HG03039 (cell line): ENCODE results near the gene ACTR3.
"Not testable (repeated sequence)": the region's sequence is repeated elsewhere in the genome, so short reads cannot be mapped to it uniquely, and the experiment has no call there.

Experiments
- ATAC-seq: cut with Tn5 transposase; IDR thresholded peaks from one replicate; pipeline ENCODE4 v1.9.1; 2021; ENCODE audit warnings: mild to moderate bottlenecking, moderate library complexity; ENCODE audit not compliant: unreplicated experiment

ACTR3 gene

DNA sequence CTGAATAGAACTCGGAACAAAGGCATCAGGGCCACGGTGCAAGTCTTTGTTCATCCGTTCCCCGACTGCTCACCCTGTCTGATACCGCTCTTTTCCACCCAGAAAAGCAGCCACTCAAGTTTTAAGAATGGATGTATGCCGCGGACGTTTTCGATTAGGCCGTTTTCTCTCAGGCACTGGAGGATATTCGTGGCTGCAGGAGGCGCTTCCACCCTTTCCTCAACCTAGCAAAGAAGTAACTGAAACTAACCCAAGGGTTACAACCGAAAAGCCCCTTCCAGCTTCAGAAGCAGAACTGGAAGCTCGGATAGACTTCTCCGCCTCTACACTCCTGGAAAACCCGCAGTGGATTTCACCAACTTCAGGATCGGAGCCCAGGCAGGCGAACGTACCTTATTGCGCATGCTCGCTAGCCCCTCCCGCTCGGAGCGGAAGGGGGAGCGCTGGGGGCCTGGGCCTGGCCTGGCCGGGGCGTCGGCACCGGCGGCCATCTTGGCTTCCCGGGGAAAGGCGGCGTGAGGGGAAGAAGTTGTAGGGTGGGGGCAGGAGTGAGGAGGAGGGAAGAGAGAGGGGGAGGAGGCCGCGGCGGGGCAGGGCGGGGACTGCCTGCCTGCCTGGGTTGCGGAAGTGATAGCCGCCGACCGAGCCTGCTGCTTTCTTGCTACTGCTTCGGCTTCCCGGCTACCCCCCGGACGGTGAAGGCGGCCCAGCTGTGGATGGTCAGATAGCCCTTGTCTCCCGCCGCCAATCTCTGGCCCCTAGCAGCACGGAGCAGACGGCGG is at the start of gene ACTR3:
Gene ACTR3 (plus strand): TSS at position 619 of the 782 bp plus-strand sequence. CDS start 191 bp downstream, outside the sequence.
- peak; percentile 52 for ATAC-seq

DNA sequence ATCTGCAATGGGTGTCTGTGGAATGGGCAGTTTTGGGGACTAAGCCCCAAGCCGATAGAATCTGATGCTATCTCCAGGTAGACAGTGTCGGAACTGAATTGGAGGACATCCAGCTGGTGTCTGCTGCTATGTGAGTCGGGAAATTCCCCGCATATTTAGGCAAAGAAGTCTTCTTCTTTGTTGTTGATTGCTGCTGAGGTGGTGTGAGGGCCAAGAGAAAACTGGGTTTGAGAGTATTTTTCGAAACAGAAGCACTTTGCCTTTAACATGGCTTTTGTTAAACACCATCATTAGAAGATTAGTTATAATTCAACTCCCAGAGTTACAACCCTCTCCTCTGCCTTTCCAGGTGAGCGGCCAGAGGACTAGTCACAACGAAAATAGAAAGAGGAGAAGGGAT is 49.4 kb upstream of the ACTR3 start:
- no peak for ATAC-seq

DNA sequence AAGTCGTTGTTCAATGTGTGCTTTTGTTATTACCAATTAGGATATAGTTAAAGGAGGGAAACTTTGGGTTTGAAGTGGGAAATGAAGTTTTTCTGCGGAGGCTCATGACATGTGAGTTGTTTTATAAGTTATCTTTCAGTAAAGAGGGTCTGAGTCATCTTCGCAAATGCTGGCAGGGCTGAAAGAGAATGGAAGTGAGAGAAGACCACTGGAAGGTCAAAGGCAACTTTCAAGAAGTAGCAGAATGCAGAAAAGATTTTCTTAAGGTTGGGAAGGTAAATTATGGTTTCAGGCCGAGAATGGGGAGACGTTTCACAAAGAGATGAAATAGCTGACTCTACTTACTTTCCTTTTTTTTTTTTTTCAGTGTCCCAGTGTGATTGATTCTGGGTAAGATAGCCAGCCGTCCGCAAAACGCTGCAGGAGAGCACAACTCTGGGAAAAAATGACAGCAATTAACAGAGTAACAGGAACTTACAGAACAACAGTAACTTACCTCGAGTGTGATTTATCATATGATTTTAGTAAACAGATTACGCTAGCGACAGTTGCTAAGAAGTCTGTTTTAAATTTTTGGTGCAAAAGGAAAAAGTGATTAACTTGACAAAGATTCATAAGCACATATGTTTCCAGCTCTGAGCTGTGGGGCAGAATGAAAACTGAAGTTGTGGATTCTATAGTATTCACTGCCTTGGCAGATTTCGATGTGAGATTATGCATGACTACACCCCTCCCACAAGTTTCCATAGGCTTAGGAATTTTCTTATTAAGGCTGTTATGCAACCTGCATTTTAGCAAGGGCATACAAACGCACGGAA is 46.8 kb upstream of the ACTR3 start:
- no peak for ATAC-seq

DNA sequence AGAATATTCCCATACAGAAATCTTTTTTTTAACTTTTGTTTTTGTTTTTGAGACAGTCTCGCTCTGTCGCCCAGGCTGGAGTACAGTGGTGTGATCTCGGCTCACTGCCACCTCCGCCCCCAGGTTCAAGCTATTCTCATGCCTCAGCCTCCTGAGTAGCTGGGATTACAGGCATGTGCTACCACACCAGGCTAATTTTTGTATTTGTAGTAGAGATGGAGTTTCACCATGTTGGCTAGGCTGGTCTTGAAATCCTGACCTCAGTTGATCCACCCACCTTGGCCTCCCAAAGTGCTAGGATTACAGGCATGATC is 46.2 kb upstream of the ACTR3 start:
- not testable (repeated sequence) for ATAC-seq

DNA sequence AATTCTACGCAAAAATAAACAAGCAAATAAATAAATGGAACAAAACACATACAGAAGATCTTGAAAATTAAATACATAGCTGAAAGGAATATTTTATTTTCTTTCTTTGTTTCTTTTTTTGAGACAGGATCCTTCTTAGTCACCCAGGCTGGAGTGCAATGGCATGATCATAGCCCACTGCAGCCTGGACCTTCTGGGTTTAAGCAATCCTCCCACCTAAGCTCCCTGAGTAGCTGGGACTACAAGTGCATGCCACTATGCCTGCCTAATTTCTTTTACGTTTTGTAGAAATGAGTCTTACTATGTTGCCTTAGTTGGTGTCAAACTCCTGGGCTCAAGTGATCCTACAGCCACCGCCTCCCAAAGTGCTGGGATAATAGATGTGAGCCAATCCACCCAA is 44.6 kb upstream of the ACTR3 start:
- ATAC-seq = no peak

DNA sequence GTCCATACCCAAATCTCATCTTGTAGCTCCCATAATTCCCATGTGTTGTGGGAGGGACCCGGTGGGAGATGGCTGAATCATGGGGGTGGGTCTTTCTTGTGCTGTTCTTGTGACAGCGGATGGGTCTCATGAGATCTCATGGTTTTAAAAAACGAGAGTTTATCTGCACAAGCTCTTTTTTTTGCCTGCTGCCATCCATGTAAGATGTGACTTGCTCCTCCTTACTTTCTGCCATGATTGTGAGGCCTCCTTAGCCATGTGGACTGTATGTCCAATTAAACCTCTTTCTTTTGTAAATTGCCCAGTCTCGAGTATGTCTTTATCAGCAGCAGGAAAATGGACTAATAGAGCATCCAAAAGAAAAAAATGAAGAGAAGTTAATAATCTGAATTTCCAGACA is 44.1 kb upstream of the ACTR3 start:
- ATAC-seq = not testable (repeated sequence)

DNA sequence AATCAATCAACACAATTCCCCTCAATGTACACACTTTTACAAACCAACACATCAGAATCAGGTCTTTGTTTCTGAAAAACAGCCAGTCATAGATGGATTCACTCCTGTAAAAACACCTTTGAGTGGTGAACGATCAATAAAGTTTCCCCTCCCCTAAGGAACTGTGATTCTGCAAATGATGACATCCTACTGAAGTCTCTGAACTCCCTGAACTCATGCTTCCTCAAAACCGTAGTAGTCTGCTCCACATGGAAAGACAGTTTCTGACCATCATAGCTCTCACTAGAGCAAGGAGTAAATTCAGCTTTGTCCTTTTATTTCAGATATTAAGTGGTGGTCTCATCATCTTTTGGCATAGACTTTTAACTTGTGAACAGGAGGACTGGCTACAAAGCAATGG is 43.5 kb upstream of the ACTR3 start:
- no peak for ATAC-seq

DNA sequence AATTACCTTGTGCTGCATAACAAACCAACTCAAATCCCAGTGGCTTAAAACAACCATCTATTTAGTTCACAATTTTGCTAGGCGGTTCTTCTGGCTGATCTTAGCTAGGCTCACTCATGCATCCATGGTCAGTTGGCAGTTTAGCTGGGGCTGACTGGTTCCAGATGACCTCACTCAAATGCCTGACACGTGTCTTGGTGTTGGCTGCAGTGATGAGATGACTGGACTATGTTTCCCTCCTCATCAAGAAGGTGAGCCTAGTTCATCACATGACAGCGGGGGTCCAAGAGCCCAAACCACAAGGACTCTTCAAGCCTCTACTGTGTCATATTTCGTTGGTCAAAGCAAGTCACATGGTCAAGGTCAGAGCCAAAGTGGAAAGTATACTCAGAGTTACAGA is 42.7 kb upstream of the ACTR3 start:
- no peak for ATAC-seq

DNA sequence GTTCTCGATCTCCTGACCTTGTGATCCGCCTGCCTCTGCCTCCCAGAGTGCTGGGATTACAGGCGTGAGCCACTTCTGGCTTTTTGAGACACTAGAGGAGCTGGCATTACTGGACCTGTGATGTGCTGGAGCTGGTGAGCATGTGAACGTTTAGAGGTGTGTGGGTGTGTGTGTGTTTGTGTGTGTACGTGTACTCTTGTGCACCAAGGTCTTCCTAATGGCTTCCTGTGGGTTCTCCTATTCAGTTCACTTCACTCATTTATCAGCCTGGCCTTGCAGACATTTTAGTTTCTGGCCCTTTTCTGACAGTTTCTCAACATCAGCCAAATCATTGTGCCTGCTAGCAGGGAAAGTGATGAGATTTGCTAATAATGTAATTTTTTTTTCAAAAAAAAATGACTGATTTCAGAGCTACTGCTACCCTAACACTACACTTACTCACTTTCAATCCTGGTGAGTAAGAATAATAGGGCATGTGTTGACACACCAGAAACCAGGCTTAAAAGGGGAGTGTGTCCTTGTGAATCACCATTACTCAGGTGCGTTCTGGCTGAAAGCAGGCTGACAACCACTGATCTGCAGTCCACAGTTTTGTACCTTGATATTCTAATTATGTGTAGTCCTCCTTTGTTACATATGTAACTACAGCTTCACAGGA is 41.0 kb upstream of the ACTR3 start:
- peak; percentile 76 for ATAC-seq

DNA sequence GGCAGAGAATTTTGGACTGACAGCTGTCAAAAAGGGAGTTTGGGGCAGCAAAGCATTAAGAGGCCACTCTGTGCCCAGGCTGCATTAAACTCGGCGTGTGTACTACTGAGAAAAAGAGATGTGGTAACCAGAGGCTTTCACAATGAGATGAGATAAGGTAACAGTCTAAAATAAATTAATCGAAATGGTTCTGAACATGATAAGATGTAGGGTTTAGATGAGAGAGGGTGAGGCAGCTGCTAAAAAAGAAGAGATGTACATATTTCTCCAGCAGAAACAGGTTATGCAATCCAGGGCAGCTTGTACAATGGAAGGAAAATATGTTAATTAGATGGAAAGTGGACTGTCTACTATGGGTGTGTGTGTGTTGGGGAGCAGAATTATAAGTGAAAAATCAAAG is 39.2 kb upstream of the ACTR3 start:
- no peak for ATAC-seq

DNA sequence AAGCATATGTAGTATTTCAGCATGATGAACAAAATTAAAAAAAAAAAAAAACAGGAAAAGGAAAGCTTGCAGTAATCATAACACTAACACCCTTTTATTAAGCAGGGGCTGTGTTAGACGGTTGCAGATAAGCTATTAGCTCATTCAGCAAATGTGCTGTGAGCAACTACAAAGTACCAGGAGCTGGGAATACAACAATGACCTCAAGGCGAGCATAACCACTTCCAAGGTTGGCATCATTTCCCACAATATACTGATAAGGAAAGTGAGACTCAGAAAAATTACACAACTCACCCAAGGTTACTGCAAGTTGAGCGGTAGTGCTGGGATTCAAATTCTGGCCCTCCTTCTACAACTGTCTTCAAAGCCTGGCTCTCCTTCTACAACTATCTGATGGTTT is 38.2 kb upstream of the ACTR3 start:
- ATAC-seq = no peak

DNA sequence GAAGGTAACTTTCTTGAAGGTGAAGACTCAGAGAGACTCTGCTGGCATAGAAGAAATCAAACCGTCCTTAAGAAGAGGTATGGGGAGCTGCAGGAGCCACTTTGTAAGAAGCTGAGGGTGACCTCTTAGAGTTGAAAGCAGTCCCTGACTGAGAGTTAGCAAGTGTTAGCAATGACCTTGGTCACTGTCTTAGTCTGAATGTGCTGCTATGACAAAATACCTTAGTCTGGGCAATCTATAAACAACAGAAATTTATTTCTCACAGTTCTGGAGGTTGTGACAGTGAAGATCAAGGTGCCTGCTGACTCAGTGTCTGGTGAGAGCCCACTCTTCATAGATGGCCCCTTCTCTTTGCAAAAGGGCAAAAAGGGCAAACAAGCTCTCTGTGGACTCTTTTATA is 35.7 kb upstream of the ACTR3 start:
- ATAC-seq = no peak

DNA sequence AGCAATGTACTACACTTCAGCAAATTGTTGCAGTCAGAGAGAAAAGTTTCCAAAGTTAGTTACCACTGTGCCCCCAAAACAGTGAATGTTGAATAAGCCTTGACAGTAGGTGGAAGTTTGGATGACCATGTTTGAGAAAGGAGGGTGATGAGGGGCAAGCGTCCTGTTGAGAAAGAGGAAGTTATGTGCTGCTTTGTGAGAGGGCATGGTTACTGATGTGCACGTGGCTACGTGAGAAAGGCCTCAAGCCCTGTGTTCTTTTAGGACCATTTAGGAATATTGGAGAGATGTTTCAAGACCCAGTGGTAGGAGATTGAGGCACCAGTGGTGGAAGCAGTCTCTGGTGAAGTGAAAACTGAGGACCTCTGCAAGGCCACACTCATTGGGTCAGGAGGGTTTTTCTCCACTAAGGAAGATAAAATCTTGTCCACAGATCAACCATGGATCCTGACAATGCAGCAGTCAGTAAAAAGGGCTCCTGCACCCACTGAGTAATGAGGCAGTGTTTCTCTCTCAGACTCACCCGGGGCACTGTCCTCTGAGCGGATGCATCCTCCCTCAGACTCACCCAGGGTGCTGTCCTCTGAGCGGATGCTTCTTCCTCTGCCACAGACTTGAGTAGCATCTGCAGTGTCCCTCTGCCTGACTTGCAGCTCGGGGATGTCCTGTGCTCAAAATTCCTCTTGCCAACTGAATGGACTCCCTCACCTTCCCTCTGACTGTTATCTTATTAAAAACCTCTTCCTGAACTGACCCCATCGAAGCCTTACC is 34.7 kb upstream of the ACTR3 start:
- no peak for ATAC-seq

DNA sequence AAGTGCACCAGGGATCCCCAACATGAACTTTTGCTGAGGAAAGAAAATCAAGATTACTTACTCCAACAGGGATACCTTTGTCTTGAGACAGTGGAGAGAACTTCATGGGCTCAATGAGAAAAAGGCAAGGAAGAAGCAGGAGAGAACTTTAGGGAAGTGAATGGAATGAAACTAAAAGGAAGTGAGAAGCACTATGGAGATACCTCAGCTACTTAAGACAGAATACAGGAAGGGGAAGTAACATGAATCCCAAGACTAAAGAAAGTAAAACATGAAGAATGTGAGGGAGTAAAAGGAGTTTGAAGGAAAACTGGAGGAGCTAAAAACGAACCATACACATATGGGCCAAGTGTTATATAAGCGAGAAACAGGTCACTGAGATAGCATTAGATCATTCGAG is 32.4 kb upstream of the ACTR3 start:
- ATAC-seq = no peak

DNA sequence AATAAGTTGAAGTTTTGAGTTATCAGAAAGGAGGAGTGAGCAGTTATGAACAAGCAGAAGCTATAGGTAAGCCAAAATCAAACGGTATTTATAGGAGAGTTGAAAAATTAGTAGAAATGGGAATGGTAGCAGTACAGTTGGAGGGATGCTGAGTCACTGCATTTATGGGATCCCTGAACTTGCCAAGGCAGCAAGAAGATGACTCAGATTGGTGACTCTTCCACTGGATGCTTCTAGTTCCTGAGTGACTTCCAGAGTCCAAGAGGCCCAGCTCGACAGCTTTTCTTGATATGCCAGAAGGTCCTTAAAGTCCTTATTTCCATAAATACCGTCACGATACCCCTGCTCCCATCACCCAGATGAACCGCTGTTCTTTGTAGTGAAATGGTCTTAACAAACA is 31.1 kb upstream of the ACTR3 start:
- no peak for ATAC-seq

DNA sequence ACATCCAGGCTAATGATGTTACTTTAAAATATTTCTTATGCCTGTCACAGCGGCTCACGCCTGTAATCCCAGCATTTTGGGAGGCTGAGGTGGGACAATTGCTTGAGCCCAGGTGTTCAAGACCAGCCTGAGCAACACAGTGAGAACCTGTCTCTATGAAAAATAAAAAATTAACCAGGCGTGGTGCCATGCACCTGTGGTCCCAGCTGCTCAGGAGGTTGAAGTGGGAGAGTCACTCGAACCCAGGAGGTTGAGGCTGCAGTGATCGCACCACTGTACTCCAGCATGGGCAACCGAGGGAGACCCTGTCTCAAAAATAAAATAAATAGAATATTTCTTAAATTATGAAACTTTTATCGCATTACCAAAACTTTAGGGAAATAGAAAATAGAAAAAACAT is 28.1 kb upstream of the ACTR3 start:
- ATAC-seq = no peak

DNA sequence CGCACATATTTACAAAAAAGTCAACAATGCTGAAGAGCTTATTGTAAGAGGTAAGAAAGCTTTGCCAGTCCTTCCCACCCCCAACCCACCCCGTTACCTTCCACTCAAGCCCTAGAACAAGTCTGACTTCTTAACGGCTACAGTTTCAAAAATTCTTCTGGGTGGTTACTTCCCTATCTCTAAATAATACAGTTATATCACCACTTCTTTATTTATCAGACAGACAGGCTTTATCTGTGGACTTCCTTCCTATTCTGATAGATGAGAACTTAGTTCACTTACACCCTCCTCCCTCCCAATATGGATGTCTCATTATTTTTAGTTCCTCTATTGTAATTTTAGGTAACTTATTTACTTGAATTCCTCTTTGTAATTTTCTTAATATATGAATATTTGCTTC is 26.7 kb upstream of the ACTR3 start:
- no peak for ATAC-seq

DNA sequence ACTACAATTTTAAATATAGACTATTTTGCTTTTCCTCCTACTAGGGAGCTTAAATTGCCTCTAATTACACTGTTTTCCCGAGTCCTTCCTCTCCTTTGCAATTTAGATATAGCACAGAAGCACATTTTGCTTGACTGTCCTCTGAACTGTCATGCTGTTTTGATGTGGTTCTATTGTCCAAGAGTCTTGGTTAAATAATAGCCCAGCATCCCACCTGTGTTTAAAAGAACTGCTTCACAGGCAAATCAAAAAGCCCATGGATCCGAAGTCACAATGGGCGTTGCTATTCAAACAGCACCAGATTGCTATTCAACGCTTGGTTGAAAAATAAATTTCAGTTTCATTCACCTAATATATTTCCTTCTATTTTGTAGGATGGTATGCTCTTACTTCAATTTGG is 22.3 kb upstream of the ACTR3 start:
- ATAC-seq = no peak

DNA sequence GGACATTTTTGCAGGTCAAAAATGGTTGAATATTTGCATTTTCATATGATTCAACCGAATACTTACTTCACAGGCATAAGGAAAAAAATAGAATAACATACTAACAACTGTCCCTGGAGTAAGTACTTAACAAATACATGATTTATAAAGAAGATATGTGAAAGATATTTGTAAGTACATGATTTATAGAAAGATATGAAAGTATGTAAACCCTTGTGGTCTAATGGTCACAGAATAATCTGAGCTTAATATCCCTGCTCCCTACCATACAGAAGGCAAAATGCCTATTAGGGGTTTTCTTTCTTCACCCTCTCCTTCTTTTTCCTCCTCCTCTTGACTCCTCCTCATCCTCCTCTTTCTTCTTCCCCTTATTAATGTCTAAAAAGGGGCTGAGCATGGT is 20.6 kb upstream of the ACTR3 start:
- ATAC-seq = no peak

DNA sequence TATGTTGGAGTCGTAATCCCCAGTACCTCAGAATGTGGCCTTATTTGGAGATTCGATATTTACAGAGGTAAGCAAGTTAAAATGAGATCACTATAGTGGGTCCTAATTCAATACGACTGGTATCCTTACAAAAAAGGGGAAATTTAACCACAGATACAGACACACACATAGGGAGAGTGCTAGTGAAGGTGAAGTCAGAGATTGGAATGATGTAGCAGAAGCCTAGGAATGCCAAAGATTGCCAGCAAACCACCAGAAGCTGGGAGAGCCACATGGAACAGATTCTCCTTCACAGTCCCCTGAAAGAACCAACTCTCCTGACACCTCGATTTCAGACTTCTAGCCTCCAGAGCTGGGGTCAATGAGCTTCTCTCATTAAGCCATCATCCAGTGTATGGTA is 17.7 kb upstream of the ACTR3 start:
- ATAC-seq = no peak

DNA sequence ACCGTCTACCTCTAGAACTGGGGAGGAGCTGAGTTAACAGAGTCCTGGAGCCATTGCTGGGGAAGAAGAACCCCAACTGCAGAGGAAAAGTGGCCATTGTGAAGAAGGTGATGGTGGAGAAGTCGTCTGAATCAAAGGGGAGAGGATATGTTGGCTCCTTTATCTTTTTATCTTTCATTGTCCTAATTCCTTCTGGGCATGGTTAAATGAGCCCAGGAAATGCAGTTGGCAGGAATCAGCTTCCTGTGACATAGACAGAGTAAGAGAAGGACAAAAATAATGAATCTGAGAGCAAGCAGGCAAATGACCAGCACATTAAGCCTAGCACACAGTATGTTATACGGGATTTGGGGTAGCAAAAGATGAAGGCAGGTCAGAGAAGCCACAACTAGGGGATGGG is 16.0 kb upstream of the ACTR3 start:
- no peak for ATAC-seq
